ENCODE data around the gene CAPSL. TPM values are rescaled to one million over a fixed set of nuclear protein-coding genes. Genes with fewer than 3 reads are reported as not detected.

The CAPSL gene
- total RNA-seq, 2 donors from 2014 or later = not detected

GRCh38 chr5:35877655-35878054 is 60.8 kb downstream of the CAPSL start:
- H3K9me3 ChIP-seq = no peaks in the 10 kb centered on the region
- H3K4me1 ChIP-seq = no peaks in the 10 kb centered on the region
- no peak for DNase-seq (ENCODE audit: low spot score)
- no peaks in the 10 kb centered on the region for H3K36me3 ChIP-seq
- no peak for TF ChIP-seq CTCF (IDR thresholded peaks at IDR 0.05)
- H3K27me3 ChIP-seq = no peaks in the 10 kb centered on the region
- H3K27ac ChIP-seq = no peak overlapping the region
- no peak overlapping the region for H3K4me3 ChIP-seq

- Histone ChIP-seq H3K27ac (no peak overlapping the region), H3K9me3 (no peaks in the 10 kb centered on the region), H3K36me3 (no peaks in the 10 kb centered on the region), H3K4me3 (no peak overlapping the region), H3K4me1 (no peaks in the 10 kb centered on the region), H3K27me3 (no peaks in the 10 kb centered on the region)
- no peak for DNase-seq (ENCODE audit: low spot score)
- no peak for TF ChIP-seq CTCF (IDR thresholded peaks at IDR 0.05)
These were observed 61.5 kb downstream of the CAPSL start for GRCh38 chr5:35876922-35877321.

GRCh38 chr5:35876454-35876853 is 62.0 kb downstream of the CAPSL start:
- no peaks in the 10 kb centered on the region for H3K27me3 ChIP-seq
- no peaks in the 10 kb centered on the region for H3K9me3 ChIP-seq
- no peaks in the 10 kb centered on the region for H3K36me3 ChIP-seq
- no peak for DNase-seq (ENCODE audit: low spot score)
- no peak overlapping the region for H3K4me3 ChIP-seq
- no peaks in the 10 kb centered on the region for H3K4me1 ChIP-seq
- TF ChIP-seq CTCF (IDR thresholded peaks at IDR 0.05) = no peak
- H3K27ac ChIP-seq = no peak overlapping the region

- H3K4me3 ChIP-seq = no peak overlapping the region
- no peaks in the 10 kb centered on the region for H3K27me3 ChIP-seq
- TF ChIP-seq CTCF (IDR thresholded peaks at IDR 0.05) = no peak
- no peak overlapping the region for H3K27ac ChIP-seq
- H3K4me1 ChIP-seq = no peaks in the 10 kb centered on the region
- H3K36me3 ChIP-seq = no peaks in the 10 kb centered on the region
- DNase-seq (ENCODE audit: low spot score) = no peak
- H3K9me3 ChIP-seq = no peaks in the 10 kb centered on the region
These were observed 67.8 kb downstream of the CAPSL start for GRCh38 chr5:35870605-35871004.

GRCh38 chr5:35869685-35870277 is 68.6 kb downstream of the CAPSL start:
- Histone ChIP-seq H3K36me3 (no peaks in the 10 kb centered on the region), H3K27ac (no peak overlapping the region), H3K4me3 (no peak overlapping the region), H3K4me1 (no peaks in the 10 kb centered on the region), H3K27me3 (no peaks in the 10 kb centered on the region), H3K9me3 (no peaks in the 10 kb centered on the region)
- TF ChIP-seq CTCF (IDR thresholded peaks at IDR 0.05) = no peak
- no peak for DNase-seq (ENCODE audit: low spot score)

- no peak overlapping the region for H3K4me3 ChIP-seq
- no peak for DNase-seq (ENCODE audit: low spot score)
- no peaks in the 10 kb centered on the region for H3K36me3 ChIP-seq
- no peak for TF ChIP-seq CTCF (IDR thresholded peaks at IDR 0.05)
- no peaks in the 10 kb centered on the region for H3K27me3 ChIP-seq
- no peaks in the 10 kb centered on the region for H3K4me1 ChIP-seq
- no peaks in the 10 kb centered on the region for H3K9me3 ChIP-seq
- H3K27ac ChIP-seq = no peak overlapping the region
These were observed 70.4 kb downstream of the CAPSL start for GRCh38 chr5:35867998-35868397.
